NCI-H82 (cell line): ENCODE data around the gene NOS1AP.

Source experiments
- DNase-seq: peaks from one replicate; lab custom pipeline; 2025; lab: John Stamatoyannopoulos, UW

Gene NOS1AP

GRCh38 chr1:162138112-162138511 lies 68.6 kb downstream of the NOS1AP start:
- DNase-seq, result no peak

- DNase-seq, result no peak
Observed at GRCh38 chr1:162138599-162139181, 69.2 kb downstream of the NOS1AP start.

- no peak for DNase-seq
Observed at GRCh38 chr1:162139211-162139610, 69.7 kb downstream of the NOS1AP start.

DNA sequence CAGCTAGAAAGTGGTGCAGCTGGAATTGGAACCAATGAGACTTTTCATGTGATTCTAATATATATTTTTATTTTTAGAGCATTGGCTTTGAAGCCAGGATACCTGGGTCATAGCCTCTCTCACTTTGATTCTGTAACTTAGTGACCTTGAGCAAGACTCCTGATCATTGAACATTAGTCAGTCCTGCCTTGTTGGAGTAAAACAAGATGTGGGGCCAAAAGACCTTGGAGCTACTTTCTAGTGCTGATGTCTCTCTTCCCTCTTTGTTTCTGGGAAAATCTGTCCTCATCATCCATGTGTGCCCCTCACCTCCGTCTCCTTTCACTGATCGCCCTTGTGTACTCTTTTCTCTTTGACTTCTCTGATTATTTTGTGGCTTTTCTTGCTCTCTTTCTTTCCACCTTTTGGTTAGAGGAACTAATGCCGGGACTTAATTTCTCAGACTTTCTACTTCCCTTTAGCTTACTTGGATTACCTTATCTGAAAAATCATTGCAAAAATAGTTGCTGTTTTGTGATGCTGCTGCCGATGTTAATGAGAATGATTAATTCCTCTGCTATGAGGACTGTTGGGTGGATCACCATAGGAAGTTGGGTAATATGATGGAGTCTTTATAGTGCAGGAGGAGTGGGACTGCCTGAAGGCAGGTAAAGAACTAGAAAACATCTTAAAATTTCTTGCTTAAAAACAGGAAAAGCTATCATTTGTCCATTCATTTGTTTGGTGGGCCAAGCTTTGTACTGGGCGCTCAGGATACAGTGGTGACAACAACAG lies 72.0 kb downstream of the NOS1AP start:
- no peak for DNase-seq

- DNase-seq, result no peak
Observed at GRCh38 chr1:162142968-162143367, 73.5 kb downstream of the NOS1AP start.

DNA sequence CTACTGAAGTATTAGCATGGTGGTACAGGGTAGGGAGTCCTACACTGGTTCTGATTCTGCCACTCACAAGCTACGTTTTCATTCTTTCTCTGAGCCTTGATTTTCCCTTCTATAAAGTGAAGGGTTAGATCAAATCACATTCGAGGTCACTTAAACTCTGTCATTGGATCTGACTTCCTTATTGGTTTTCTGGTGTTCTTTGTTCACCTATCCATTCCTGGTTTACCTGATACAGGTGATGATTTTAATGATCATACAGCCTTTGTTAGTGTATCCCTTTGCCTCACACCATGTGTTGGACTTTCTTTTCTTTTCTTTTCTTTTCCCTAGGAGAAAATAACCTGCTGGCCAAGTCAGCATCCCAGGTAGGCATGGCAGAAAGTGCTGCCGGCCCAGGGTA lies 74.8 kb downstream of the NOS1AP start:
- no peak for DNase-seq

- DNase-seq, result no peak
Observed at GRCh38 chr1:162144853-162145252, 75.4 kb downstream of the NOS1AP start.

DNA sequence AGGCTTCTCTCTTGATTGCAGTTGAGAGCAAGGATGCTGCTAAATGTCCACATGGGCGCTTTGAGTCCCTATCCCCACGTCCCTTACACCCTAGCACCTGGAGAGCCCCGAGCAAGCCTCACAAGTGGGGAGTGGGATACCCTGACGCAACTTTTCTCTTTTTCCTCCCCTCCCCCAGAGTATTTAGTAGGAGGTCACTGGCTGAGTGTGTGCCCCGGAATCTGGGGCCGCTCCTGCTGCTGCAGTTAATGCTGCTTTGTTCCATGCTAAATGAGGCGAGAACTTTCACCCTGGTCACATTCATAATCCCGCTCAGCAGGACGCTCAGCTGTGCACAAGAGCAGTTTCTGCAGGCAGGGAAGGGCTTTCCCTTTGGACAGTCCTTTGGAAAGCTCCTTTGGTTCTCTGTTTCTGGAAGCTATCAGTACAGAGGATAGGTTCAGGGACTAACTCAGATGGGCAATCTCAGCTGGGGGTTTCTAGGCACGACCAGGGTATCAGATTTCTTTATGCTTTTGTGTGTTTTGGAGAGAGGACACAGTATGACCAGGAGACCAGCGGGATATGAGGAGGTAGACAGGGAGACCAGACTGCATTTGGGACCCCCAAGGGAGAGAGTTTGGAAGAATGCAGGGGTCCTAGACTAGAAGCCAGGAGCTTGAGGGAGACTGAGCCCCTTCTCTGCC lies 75.9 kb downstream of the NOS1AP start:
- DNase-seq, result peak; percentile 59

DNA sequence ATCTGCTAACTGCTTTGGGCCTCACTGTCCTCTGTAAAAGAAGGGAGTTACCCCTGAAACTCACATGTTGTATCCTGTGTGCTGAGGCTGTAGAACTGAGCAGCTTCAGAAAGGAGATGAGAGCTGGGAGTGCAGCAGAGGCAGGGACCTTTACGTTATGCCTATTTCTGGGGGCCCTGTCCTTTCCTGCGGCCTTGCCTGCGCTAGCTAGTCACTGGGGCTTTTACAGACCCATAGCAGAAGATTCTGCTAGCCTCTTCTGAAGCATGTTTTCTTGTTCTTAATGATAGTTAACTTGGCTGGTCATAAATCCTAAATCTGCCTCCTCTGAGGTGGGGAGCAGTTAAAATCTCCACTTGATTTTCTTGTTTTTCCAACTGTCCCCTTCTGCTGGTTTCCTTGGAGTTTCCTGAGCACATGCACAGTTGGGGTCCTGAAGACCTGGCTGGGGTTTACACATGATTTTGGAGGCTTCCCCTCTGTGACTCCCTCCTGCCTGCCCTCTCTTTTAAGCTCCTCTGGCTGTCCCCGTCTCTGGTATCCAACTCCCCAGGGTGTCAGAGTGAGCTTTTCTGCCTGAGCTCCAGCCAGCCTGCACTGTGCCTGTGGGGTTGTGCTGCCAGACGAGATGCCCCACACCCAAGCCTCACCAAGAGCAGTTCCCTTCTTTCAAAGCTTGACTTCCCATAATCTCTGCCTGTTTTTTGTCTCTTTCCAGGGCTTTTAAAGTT lies 76.6 kb downstream of the NOS1AP start:
- peak; percentile 66 for DNase-seq

DNA sequence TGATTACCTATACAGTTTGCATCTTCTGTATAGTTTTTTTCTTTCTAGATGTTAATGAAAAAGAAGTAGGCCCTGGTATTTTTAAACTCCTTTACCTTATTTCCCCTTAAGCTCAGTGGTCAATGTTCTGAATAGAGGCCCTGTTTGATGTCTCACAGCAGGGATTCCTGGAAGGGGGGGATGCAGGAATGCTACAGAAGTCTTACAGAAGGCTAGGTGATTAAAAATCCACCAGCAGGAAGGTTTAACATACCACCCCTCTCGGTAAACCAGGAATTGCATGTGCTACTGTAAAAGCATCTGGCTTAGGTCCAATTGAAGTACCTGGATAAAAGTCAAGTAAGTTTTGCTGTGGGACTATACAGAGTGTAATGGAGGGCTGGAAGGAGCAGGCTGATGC lies 78.3 kb downstream of the NOS1AP start:
- DNase-seq, result peak; percentile 23

DNA sequence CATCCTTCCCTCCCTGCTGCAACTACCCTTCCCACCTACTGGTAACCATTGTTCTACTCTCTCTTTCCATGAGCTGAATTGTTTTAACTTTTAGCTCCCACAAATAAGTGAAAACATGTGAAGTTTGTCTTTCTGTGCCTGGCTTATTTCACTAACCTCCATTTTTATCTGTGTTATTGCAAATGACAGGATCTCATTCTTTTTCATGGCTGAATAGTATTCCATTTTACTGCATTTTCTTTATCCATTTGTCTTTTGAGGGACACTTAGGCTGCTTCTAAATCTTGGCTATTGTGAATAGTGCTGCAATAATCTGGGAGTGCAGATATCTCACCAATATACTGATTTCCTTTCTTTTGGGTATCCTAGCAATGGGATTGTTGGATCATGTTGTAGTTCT lies 80.6 kb downstream of the NOS1AP start:
- no peak for DNase-seq

DNA sequence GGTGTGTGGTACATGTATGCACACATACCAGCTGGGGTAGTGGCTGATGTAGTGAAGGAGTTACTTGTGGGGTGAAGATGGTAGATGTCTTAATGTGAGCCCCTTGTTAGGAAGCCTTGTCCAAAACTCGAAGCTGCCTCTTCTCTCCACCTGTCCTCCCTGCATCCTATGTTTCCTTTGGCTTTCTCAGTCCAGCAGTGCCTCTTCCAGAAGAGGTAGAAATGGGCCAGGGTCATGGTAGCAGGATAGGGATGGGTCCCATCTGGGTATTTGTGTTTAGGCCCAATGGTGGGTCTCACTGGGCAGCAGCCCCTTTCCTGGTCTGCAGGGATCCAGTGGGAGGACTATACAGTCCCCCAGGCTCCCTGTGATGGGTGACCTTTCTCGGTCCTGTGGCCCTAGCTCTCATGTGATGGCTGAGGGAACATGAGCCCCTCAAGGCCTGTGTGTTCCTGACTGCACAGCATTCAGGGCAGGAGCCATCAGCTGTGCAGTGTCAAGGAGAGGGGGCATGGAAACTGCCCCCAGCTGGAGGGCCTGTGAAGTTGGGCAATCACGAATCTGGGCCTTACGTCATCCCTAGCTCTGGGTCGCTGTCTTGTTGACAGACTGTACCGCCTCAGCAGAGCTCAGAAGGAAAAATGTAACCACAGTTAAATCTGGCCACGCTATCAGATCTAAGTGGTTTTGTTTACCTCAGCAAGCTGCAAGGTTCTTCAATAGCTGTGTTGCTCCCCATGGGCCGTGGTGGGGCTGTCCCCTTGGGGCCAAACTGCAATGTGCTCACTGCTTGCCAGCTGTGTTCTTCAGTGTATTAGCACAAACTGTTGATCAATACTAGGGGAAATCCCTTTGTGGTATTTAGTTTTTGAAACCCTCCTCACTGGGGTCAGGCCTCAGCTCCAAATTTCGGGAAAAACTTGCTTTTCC lies 82.7 kb downstream of the NOS1AP start:
- no peak for DNase-seq

DNA sequence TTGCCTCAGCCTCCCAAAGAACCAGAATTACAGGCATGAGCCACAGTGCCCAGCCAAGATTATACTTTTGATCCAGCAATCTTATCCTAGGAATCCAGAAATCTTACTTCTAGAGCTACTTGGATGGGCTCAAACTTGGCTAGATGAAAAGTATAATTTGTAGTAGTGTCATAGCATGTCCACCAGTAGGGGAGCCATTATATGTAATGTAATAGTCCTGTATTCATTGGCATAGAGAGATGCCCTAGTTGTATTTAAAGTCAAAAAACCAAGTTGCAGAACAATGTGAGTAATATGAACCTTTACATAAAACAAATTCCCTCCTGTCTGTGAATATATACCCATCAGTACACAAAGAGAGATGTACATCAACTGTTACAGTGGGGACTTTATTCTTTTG lies 83.9 kb downstream of the NOS1AP start:
- no peak for DNase-seq

- no peak for DNase-seq
Observed at GRCh38 chr1:162157469-162157868, 88.0 kb downstream of the NOS1AP start.

- no peak for DNase-seq
Observed at GRCh38 chr1:162158624-162159271, 89.3 kb downstream of the NOS1AP start.

GRCh38 chr1:162159515-162159914 lies 90.0 kb downstream of the NOS1AP start:
- peak; percentile 95 for DNase-seq

DNA sequence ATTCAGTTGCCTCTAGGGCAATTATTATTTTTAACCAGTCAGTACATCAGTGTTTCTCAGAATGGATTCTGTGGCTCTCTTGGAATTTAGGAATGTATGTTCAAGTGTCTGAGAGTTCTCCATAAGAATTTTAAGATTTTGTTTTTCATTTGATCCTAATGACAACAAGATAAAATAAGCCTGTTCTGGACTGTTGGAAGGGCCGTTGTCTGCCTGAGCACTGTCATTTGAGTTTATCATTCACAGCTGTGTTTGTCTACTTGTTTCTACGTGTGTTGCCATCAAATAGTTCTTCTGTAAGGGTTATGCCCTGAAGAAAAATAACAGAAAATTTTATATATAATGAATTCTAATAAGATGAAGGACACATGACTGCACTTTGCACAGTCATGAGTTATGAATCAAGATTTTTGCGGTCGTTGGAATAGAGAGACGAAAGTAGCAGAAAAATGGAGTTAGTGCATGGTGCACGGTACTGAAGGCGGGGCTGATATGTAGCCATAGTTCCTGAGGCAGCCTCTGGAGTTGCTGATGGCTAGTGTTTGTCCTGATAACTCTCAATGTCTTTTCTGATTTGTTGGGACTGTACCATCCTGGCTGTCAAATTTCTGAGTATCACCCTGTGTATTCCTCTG lies 92.5 kb downstream of the NOS1AP start:
- no peak for DNase-seq

- DNase-seq, result no peak
Observed at GRCh38 chr1:162165528-162165927, 96.0 kb downstream of the NOS1AP start.

DNA sequence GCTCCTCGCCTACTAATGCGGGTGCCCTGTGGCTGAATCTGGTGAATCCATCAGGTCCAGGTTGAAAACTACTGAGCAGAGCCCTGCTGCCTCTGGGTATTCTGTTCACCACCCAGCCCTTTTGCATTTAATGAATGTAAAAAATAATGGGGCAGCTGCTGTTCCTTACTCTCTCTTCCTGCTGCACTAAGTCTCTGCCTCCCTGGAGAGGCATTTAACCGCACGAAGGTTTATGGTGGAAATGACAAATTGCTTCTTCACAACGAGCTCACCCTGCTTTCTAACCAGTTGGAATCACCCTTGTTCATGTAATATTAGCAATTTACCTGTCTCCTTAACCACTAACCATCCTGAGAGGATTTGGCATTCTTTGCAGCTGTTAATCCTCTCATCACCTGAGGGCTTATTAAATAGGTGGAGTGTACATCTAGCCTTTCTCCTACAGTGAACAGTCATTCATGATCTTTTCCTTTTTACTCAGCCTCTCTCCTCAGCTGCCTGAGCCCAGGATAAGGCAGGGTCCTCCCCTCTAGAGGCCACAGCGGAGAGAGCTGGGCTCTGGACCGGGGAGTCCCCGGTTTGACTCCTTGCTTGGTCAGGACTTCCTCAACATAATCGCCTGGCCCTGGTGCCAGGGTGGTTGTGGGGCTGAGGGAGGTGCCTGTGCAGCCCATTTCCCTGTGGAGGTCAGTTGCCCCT lies 97.6 kb downstream of the NOS1AP start:
- peak; percentile 67 for DNase-seq

- DNase-seq, result peak; percentile 21
Observed at GRCh38 chr1:162168261-162168660, 98.8 kb downstream of the NOS1AP start.
